ENCODE results near the gene HHAT. TPM values are rescaled to one million over a fixed set of nuclear protein-coding genes. Genes with fewer than 3 reads are reported as not detected.

The HHAT gene
- total and polyA plus RNA-seq, 9 of the 15 experiments (the other 6 are each of a cell fraction or from before 2014, with no cell fraction given) = 0.07 to 0.16 (median 0.13) TPM; not detected in 1

DNA sequence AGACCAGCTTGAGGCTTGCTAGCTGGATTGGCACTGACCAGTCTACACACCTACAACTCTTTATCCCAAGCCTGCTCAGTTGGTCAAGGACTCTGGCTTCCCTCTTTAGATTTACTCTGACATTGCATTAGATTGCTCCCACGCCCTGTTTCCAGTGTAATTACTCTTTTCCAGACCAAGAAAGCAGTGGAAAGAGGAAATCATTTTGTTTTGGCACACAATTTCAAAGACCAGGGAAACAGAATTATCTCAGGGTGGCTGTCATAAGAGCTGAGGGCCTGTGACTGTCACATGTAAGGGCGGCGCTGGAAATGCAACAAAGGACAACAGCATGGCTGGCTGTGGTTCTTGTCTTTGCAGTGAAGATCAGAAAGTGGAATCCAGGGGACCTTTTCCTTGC, 302.7 kb downstream of the HHAT start:
- in situ Hi-C loops (cut with MboI) (no loop called here), intact Hi-C loops (cut with micrococcal nuclease) (no loop called here)
- TF ChIP-seq GTF2E2 (tag; IDR thresholded peaks at IDR 0.05) (no peak), SIN3A (IDR thresholded peaks at IDR 0.05; ENCODE audit: borderline replicate concordance in 2 of 2, control insufficient read depth in 1 of 2, low read depth in 2 of 2, low read length in 2 of 2) (no peak), EWSR1 (IDR thresholded peaks at IDR 0.05; ENCODE audit: borderline replicate concordance, low read depth, partially characterized antibody) (no peak), ASH1L (IDR thresholded peaks at IDR 0.05; ENCODE audit: borderline replicate concordance, low read depth, partially characterized antibody) (no peak), ZNF778 (CRISPR knock-in tag; IDR thresholded peaks at IDR 0.05) (no peak), NCOR1 (IDR thresholded peaks at IDR 0.05) (no peak)
- TF ChIP-seq, protein P1, sequence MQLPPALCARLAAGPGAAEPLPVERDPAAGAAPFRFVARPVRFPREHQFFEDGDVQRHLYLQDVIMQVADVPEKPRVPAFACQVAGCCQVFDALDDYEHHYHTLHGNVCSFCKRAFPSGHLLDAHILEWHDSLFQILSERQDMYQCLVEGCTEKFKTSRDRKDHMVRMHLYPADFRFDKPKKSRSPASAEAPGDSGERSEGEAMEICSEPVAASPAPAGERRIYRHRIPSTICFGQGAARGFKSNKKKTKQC (CRISPR knock-in tag; IDR thresholded peaks at IDR 0.05) = no peak
- no peaks in the 10 kb centered on the region for H3K79me2 ChIP-seq (ENCODE audit: control insufficient read depth, insufficient read depth, low read length)
- POLR2A ChIA-PET = no interaction called here
- no peak overlapping the region for H2AFZ ChIP-seq (ENCODE audit: low read depth, low read length)
- no TSS peak for BruUV-seq (replicated peaks)
- no peaks in the 10 kb centered on the region for H3K4me1 ChIP-seq (replicated peaks in 1 of 2; ENCODE audit: control insufficient read depth in 2 of 2, insufficient read depth in 2 of 2, low read length in 2 of 2)
- no peak overlapping the region for H3K27ac ChIP-seq (ENCODE audit: extremely low read depth, low read depth, low read length)
- no peaks in the 10 kb centered on the region for H3K9me1 ChIP-seq (ENCODE audit: control insufficient read depth, insufficient read depth, low read length)
- no peak overlapping the region for H3K4me3 ChIP-seq
- CTCF ChIA-PET (ENCODE audit: low intra/inter-chr PET ratio) = no interaction called here
- DNase-seq (ENCODE audit: extremely low read depth in 1 of 4, low spot score in 3 of 4) (no peak), ATAC-seq (no peak), FAIRE-seq (no peak)
- 0% methylated on average over 3 of the region's 3 CpGs for WGBS (ENCODE audit: insufficient coverage, low coverage, missing lambda C conversion rate)
- no peaks in the 10 kb centered on the region for H3K9me3 ChIP-seq (replicated peaks; ENCODE audit: control insufficient read depth, insufficient read depth, low read depth, low read length)
- no peaks in the 10 kb centered on the region; a peak in 2 of 5 replicates for H3K27me3 ChIP-seq (ENCODE audit: control insufficient read depth in 2 of 2, insufficient read depth in 2 of 2, low read length in 2 of 2)
- no peaks in the 10 kb centered on the region for H4K20me1 ChIP-seq (replicated peaks; ENCODE audit: control insufficient read depth, insufficient read depth, low read length)
- no peak overlapping the region for H3K9ac ChIP-seq (ENCODE audit: insufficient read depth in 1 of 2, low read depth in 2 of 2, low read length in 2 of 2)
- no peaks in the 10 kb centered on the region for H3K36me3 ChIP-seq (ENCODE audit: control insufficient read depth, insufficient read depth, low read length)
- no peak overlapping the region for H3K4me2 ChIP-seq (ENCODE audit: insufficient read depth, low read length)
